ENCODE results near the gene ITGB2.

Gene ITGB2

GRCh38 chr21:44855572-44855971 lies 65.1 kb downstream of the ITGB2 start:
- DNase-seq (ENCODE audit: low spot score in 2 of 2) (no peak), ATAC-seq (replicated peaks; ENCODE audit: extremely low read depth, poor library complexity, severe bottlenecking) (no peak)
- no peaks in the 10 kb centered on the region for H3K27me3 Mint-ChIP-seq
- H3K4me1 Mint-ChIP-seq, result peaks cover 26% of the 10 kb centered on the region
- H3K9me3 Mint-ChIP-seq, result no peaks in the 10 kb centered on the region
- H3K4me3 Mint-ChIP-seq, result no peak overlapping the region
- no peak overlapping the region for H3K27ac Mint-ChIP-seq (ENCODE audit: low read depth)
- H3K36me3 Mint-ChIP-seq (ENCODE audit: insufficient read depth), result peaks cover 45% of the 10 kb centered on the region

GRCh38 chr21:44854664-44855446 lies 65.8 kb downstream of the ITGB2 start:
- H3K4me3 Mint-ChIP-seq, result no peak overlapping the region
- DNase-seq (ENCODE audit: low spot score in 2 of 2) (no peak), ATAC-seq (replicated peaks; ENCODE audit: extremely low read depth, poor library complexity, severe bottlenecking) (no peak)
- peaks cover 26% of the 10 kb centered on the region for H3K4me1 Mint-ChIP-seq
- peaks cover 46% of the 10 kb centered on the region for H3K36me3 Mint-ChIP-seq (ENCODE audit: insufficient read depth)
- no peaks in the 10 kb centered on the region for H3K9me3 Mint-ChIP-seq
- peak overlapping the region; percentile 13 for H3K27ac Mint-ChIP-seq (ENCODE audit: low read depth)
- no peaks in the 10 kb centered on the region for H3K27me3 Mint-ChIP-seq

DNA sequence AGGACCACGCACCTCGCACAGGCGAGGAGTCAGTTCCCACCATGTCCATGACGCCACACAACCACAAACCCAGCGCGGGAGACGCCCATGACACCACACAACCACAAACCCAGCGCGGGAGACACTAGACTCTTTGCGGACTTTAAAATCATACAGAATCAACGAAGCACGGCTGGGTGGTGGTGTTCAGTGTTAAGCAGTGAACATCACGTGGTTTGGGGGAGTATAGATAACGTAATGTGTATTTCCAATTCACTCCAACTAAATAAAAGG lies 66.4 kb downstream of the ITGB2 start:
- H3K9me3 Mint-ChIP-seq, result no peaks in the 10 kb centered on the region
- ATAC-seq (replicated peaks; ENCODE audit: extremely low read depth, poor library complexity, severe bottlenecking) (no peak), DNase-seq (ENCODE audit: low spot score in 2 of 2) (no peak)
- H3K27ac Mint-ChIP-seq (ENCODE audit: low read depth), result peak overlapping the region; percentile 13
- H3K36me3 Mint-ChIP-seq (ENCODE audit: insufficient read depth), result peaks cover 43% of the 10 kb centered on the region
- H3K4me1 Mint-ChIP-seq, result peaks cover 26% of the 10 kb centered on the region
- H3K4me3 Mint-ChIP-seq, result no peak overlapping the region
- no peaks in the 10 kb centered on the region for H3K27me3 Mint-ChIP-seq

- peaks cover 26% of the 10 kb centered on the region for H3K4me1 Mint-ChIP-seq
- peaks cover 43% of the 10 kb centered on the region for H3K36me3 Mint-ChIP-seq (ENCODE audit: insufficient read depth)
- DNase-seq (ENCODE audit: low spot score in 2 of 2) (no peak), ATAC-seq (replicated peaks; ENCODE audit: extremely low read depth, poor library complexity, severe bottlenecking) (no peak)
- peak overlapping the region; percentile 13 for H3K27ac Mint-ChIP-seq (ENCODE audit: low read depth)
- no peaks in the 10 kb centered on the region for H3K9me3 Mint-ChIP-seq
- H3K27me3 Mint-ChIP-seq, result no peaks in the 10 kb centered on the region
- H3K4me3 Mint-ChIP-seq, result no peak overlapping the region
These were observed 66.9 kb downstream of the ITGB2 start for GRCh38 chr21:44853601-44854390.

GRCh38 chr21:44850905-44851657 lies 69.6 kb downstream of the ITGB2 start:
- no peak overlapping the region for H3K27ac Mint-ChIP-seq (ENCODE audit: low read depth)
- no peaks in the 10 kb centered on the region for H3K27me3 Mint-ChIP-seq
- H3K4me1 Mint-ChIP-seq, result peaks cover 26% of the 10 kb centered on the region
- no peak overlapping the region for H3K4me3 Mint-ChIP-seq
- no peaks in the 10 kb centered on the region for H3K9me3 Mint-ChIP-seq
- ATAC-seq (replicated peaks; ENCODE audit: extremely low read depth, poor library complexity, severe bottlenecking), result no peak
- DNase-seq (ENCODE audit: low spot score in 2 of 2), result no peak
- peaks cover 45% of the 10 kb centered on the region for H3K36me3 Mint-ChIP-seq (ENCODE audit: insufficient read depth)

GRCh38 chr21:44850208-44850800 lies 70.4 kb downstream of the ITGB2 start:
- H3K27ac Mint-ChIP-seq (ENCODE audit: low read depth), result no peak overlapping the region
- peaks cover 44% of the 10 kb centered on the region for H3K36me3 Mint-ChIP-seq (ENCODE audit: insufficient read depth)
- H3K4me1 Mint-ChIP-seq, result peaks cover 26% of the 10 kb centered on the region
- no peaks in the 10 kb centered on the region for H3K27me3 Mint-ChIP-seq
- H3K9me3 Mint-ChIP-seq, result no peaks in the 10 kb centered on the region
- no peak for ATAC-seq (replicated peaks; ENCODE audit: extremely low read depth, poor library complexity, severe bottlenecking)
- no peak overlapping the region for H3K4me3 Mint-ChIP-seq
- DNase-seq (ENCODE audit: low spot score in 2 of 2), result no peak

DNA sequence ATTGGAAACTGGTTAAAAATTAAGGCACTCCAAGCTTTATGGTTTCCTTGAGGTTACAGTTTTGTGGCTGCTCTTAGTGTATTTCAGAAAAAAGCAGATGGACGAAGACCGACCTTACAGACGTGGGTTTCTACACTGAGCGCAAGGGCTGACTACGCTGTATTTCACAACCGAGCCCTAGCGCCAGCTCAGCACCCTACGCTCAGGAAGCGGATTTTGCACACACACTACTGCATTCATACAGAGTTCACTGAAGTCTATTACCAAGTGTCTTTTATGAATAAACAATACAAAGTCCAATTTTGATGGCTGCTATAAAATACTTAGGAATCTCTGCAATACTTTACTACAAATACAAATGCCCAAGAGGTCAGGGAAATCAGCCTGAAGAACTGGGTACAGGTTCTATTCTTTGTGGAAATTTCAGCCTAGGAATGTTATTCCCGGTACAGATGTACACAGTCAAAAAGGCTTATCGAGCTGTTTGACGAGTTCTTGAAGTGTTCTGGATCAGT lies 71.0 kb downstream of the ITGB2 start:
- Mint-ChIP-seq H3K4me3 (no peak overlapping the region), H3K9me3 (no peaks in the 10 kb centered on the region), H3K4me1 (peaks cover 20% of the 10 kb centered on the region), H3K27me3 (no peaks in the 10 kb centered on the region), H3K27ac (ENCODE audit: low read depth) (no peak overlapping the region), H3K36me3 (ENCODE audit: insufficient read depth) (peaks cover 39% of the 10 kb centered on the region)
- DNase-seq (ENCODE audit: low spot score in 2 of 2) (no peak), ATAC-seq (replicated peaks; ENCODE audit: extremely low read depth, poor library complexity, severe bottlenecking) (no peak)

DNA sequence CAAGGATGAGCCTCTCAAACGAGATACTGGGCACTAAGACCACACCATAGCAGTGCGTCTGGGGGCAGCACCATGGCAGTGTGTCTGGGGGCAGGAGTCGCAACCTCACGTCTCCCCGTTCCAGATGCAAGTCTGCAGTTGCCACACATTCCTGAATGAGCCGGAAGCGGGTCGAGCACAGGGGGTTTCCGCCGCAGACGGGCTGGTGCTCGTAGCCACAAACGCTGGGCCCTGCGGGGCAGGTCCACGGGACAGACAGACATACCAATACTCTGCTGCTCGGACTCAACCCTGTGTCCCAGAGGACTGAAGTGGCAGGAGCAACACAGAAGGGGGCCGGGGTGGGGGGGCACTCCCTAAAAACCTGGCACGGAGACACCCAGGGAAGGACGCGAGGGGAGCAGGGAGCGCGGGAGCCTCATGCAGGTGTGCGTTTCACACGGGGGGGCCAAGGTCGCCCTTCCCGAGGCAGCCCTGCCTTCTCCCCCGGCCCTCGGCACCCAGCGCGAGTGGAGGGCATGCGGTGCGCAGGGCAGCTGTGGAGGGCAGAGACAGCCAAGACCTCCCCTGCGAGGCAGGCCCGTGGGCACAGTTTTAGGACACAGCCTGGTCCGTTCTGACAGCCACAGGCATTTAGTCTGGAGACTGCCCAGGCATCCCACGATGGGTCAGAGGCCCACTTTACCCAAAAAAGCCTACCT lies 71.7 kb downstream of the ITGB2 start:
- Mint-ChIP-seq H3K27ac (ENCODE audit: low read depth) (no peak overlapping the region), H3K36me3 (ENCODE audit: insufficient read depth) (peaks cover 32% of the 10 kb centered on the region), H3K4me1 (peaks cover 13% of the 10 kb centered on the region), H3K27me3 (no peaks in the 10 kb centered on the region), H3K9me3 (no peaks in the 10 kb centered on the region), H3K4me3 (no peak overlapping the region)
- ATAC-seq (replicated peaks; ENCODE audit: extremely low read depth, poor library complexity, severe bottlenecking), result no peak
- no peak for DNase-seq (ENCODE audit: low spot score in 2 of 2)

GRCh38 chr21:44847261-44848056 lies 73.2 kb downstream of the ITGB2 start:
- Mint-ChIP-seq H3K9me3 (no peaks in the 10 kb centered on the region), H3K4me3 (peak overlapping the region; percentile 25), H3K4me1 (peaks cover 7% of the 10 kb centered on the region), H3K27ac (ENCODE audit: low read depth) (no peak overlapping the region), H3K27me3 (peaks cover 4% of the 10 kb centered on the region), H3K36me3 (ENCODE audit: insufficient read depth) (peaks cover 21% of the 10 kb centered on the region)
- DNase-seq (ENCODE audit: low spot score in 2 of 2) (no peak), ATAC-seq (replicated peaks; ENCODE audit: extremely low read depth, poor library complexity, severe bottlenecking) (no peak)

- Mint-ChIP-seq H3K9me3 (no peaks in the 10 kb centered on the region), H3K4me3 (peak overlapping the region; percentile 44), H3K27ac (ENCODE audit: low read depth) (no peak overlapping the region), H3K4me1 (no peaks in the 10 kb centered on the region), H3K36me3 (ENCODE audit: insufficient read depth) (peaks cover 17% of the 10 kb centered on the region), H3K27me3 (peaks cover 12% of the 10 kb centered on the region)
- DNase-seq (ENCODE audit: low spot score in 2 of 2) (no peak), ATAC-seq (replicated peaks; ENCODE audit: extremely low read depth, poor library complexity, severe bottlenecking) (peak; percentile 61)
These were observed 74.0 kb downstream of the ITGB2 start for GRCh38 chr21:44846485-44847260.

- Mint-ChIP-seq H3K9me3 (no peaks in the 10 kb centered on the region), H3K36me3 (ENCODE audit: insufficient read depth) (peaks cover 17% of the 10 kb centered on the region), H3K27ac (ENCODE audit: low read depth) (no peak overlapping the region), H3K4me3 (peak overlapping the region; percentile 44), H3K4me1 (no peaks in the 10 kb centered on the region), H3K27me3 (peaks cover 17% of the 10 kb centered on the region)
- ATAC-seq (replicated peaks; ENCODE audit: extremely low read depth, poor library complexity, severe bottlenecking), result no peak
- DNase-seq (ENCODE audit: low spot score in 2 of 2), result no peak
These were observed 74.5 kb downstream of the ITGB2 start for GRCh38 chr21:44846224-44846484.

All from central memory CD8-positive, alpha-beta T cell (primary cell).